AG09319 (cell line): ENCODE measurements around the gene SLC24A3.

Experiments
- DNase-seq: peaks from one replicate; pipeline ENCODE4 v3.0.0-alpha.2; 2010; ENCODE audit warnings: low read depth; ENCODE audit errors: extremely low read depth
- CTCF ChIP-seq: IDR thresholded peaks from 2 replicates; pipeline ENCODE4 v1.5.1; 2011; ENCODE audit warnings: low read depth, mild to moderate bottlenecking, inconsistent platforms, low read length, moderate library complexity

SLC24A3 gene

GRCh38 chr20:19257865-19258264 lies 45.4 kb downstream of the SLC24A3 start:
- TF ChIP-seq CTCF: no peak
- no peak for DNase-seq

GRCh38 chr20:19259141-19259591 lies 46.7 kb downstream of the SLC24A3 start:
- no peak for DNase-seq
- TF ChIP-seq CTCF: no peak

- peak; percentile 22 for DNase-seq
- no peak for TF ChIP-seq CTCF
These were observed 48.1 kb downstream of the SLC24A3 start for GRCh38 chr20:19260412-19261090.

- DNase-seq: no peak
- TF ChIP-seq CTCF: no peak
These were observed 51.7 kb downstream of the SLC24A3 start for GRCh38 chr20:19264191-19264590.

GRCh38 chr20:19265646-19266374 lies 53.4 kb downstream of the SLC24A3 start:
- DNase-seq: no peak
- no peak for TF ChIP-seq CTCF

- TF ChIP-seq CTCF: no peak
- DNase-seq: no peak
These were observed 56.0 kb downstream of the SLC24A3 start for GRCh38 chr20:19268426-19268825.

GRCh38 chr20:19269737-19270340 lies 57.4 kb downstream of the SLC24A3 start:
- TF ChIP-seq CTCF: no peak

More at GRCh38 chr20:19269737-19270340, 57.4 kb downstream of the SLC24A3 start:
- DNase-seq: peak; percentile 19
